ENCODE results near the gene GPI. TPM values are rescaled to one million over a fixed set of nuclear protein-coding genes. Genes with fewer than 3 reads are reported as not detected.

The GPI gene
- 100 to 1,000 TPM; 542 to 553 TPM for total RNA-seq

- peaks cover 47% of the 10 kb centered on the region for H3K4me1 Mint-ChIP-seq (ENCODE audit: low read depth)
- CTCF ChIA-PET: interaction anchor here (0.8 to 2.7 kb wide), 4 partner anchors 8 to 20 kb away, joined by 3 to 10 read pairs (median 3); no protein-coding TSS in a partner anchor
These were observed at the start of gene GPI for GRCh38 chr19:34364830-34365462. Gene GPI, plus strand, starts transcription at chr19:34365196. Its CDS starts 71 bp downstream, at chr19:34365267.

GRCh38 chr19:34316247-34316646 lies 48.7 kb upstream of the GPI start:
- no peak overlapping the region for H3K27ac Mint-ChIP-seq
- no peak overlapping the region for H3K4me3 Mint-ChIP-seq
- CTCF ChIA-PET: interaction anchor here (0.6 to 1.2 kb wide), 3 partner anchors 12 to 21 kb away, joined by 3 to 4 read pairs (median 3); no protein-coding TSS in a partner anchor
- intact Hi-C loops (cut with micrococcal nuclease): loop anchor here (5.0 kb wide), 1 partner anchor 94 kb away; no protein-coding TSS in a partner anchor
- H3K36me3 Mint-ChIP-seq (ENCODE audit: low read depth): peaks cover 8% of the 10 kb centered on the region
- no peaks in the 10 kb centered on the region for H3K9me3 Mint-ChIP-seq
- peaks cover 49% of the 10 kb centered on the region for H3K4me1 Mint-ChIP-seq (ENCODE audit: low read depth)
- DNase-seq: no peak
- H3K27me3 Mint-ChIP-seq (ENCODE audit: low read depth): no peaks in the 10 kb centered on the region

More at GRCh38 chr19:34364830-34365462, at the start of gene GPI:
- Mint-ChIP-seq H3K4me3 (peak within 1 kb of the TSS; percentile 94), H3K27ac (peak within 1 kb of the TSS; percentile 74), H3K9me3 (no peaks in the 10 kb centered on the region), H3K36me3 (ENCODE audit: low read depth) (peaks cover 32% of the 10 kb centered on the region), H3K27me3 (ENCODE audit: low read depth) (no peaks in the 10 kb centered on the region)
- DNase-seq: peak; percentile 67
- intact Hi-C loops (cut with micrococcal nuclease): loop anchor here (2.0 kb wide), 3 partner anchors 40 to 636 kb away; partner anchors contain the start of genes GRAMD1A, PDCD2L and UBA2

- no peak overlapping the region for H3K4me3 Mint-ChIP-seq
- DNase-seq: no peak
- peak overlapping the region; percentile 14 for H3K27ac Mint-ChIP-seq
- H3K27me3 Mint-ChIP-seq (ENCODE audit: low read depth): no peaks in the 10 kb centered on the region
- peaks cover 5% of the 10 kb centered on the region for H3K36me3 Mint-ChIP-seq (ENCODE audit: low read depth)
- H3K9me3 Mint-ChIP-seq: no peaks in the 10 kb centered on the region
- CTCF ChIA-PET: interaction anchor here (0.6 to 1.2 kb wide), 3 partner anchors 11 to 20 kb away, joined by 3 to 4 read pairs (median 3); no protein-coding TSS in a partner anchor
- intact Hi-C loops (cut with micrococcal nuclease): loop anchor here (5.0 kb wide), 1 partner anchor 95 kb away; no protein-coding TSS in a partner anchor
- H3K4me1 Mint-ChIP-seq (ENCODE audit: low read depth): peaks cover 48% of the 10 kb centered on the region
These were observed 48.2 kb upstream of the GPI start for GRCh38 chr19:34316741-34317301.

- H3K27ac Mint-ChIP-seq: peak overlapping the region; percentile 14
- intact Hi-C loops (cut with micrococcal nuclease): loop anchor here (5.0 kb wide), 1 partner anchor 95 kb away; no protein-coding TSS in a partner anchor
- peaks cover 46% of the 10 kb centered on the region for H3K4me1 Mint-ChIP-seq (ENCODE audit: low read depth)
- CTCF ChIA-PET: interaction anchor here (1.0 kb wide), 1 partner anchor 18 kb away, joined by 3 read pairs; no protein-coding TSS in a partner anchor
- H3K4me3 Mint-ChIP-seq: no peak overlapping the region
- H3K9me3 Mint-ChIP-seq: no peaks in the 10 kb centered on the region
- no peaks in the 10 kb centered on the region for H3K27me3 Mint-ChIP-seq (ENCODE audit: low read depth)
- H3K36me3 Mint-ChIP-seq (ENCODE audit: low read depth): peaks cover 5% of the 10 kb centered on the region
- peak; percentile 50 for DNase-seq
These were observed 47.6 kb upstream of the GPI start for GRCh38 chr19:34317311-34317927.

- H3K27ac Mint-ChIP-seq: no peak overlapping the region
- intact Hi-C loops (cut with micrococcal nuclease): loop anchor here (5.0 kb wide), 1 partner anchor 97 kb away; no protein-coding TSS in a partner anchor
- no peaks in the 10 kb centered on the region for H3K9me3 Mint-ChIP-seq
- H3K36me3 Mint-ChIP-seq (ENCODE audit: low read depth): peaks cover 12% of the 10 kb centered on the region
- H3K27me3 Mint-ChIP-seq (ENCODE audit: low read depth): no peaks in the 10 kb centered on the region
- CTCF ChIA-PET: interaction anchor here (0.6 to 1.2 kb wide), 2 partner anchors 12 to 100 kb away, joined by 4 read pairs; no protein-coding TSS in a partner anchor
- H3K4me1 Mint-ChIP-seq (ENCODE audit: low read depth): peaks cover 43% of the 10 kb centered on the region
- no peak for DNase-seq
- no peak overlapping the region for H3K4me3 Mint-ChIP-seq
These were observed 45.8 kb upstream of the GPI start for GRCh38 chr19:34319230-34319585.

- intact Hi-C loops (cut with micrococcal nuclease): loop anchor here (5.0 kb wide), 1 partner anchor 97 kb away; no protein-coding TSS in a partner anchor
- Mint-ChIP-seq H3K4me1 (ENCODE audit: low read depth) (peaks cover 42% of the 10 kb centered on the region), H3K9me3 (no peaks in the 10 kb centered on the region), H3K27ac (no peak overlapping the region), H3K4me3 (no peak overlapping the region), H3K36me3 (ENCODE audit: low read depth) (peaks cover 13% of the 10 kb centered on the region), H3K27me3 (ENCODE audit: low read depth) (no peaks in the 10 kb centered on the region)
- DNase-seq: no peak
- CTCF ChIA-PET: interaction anchor here (0.6 to 1.2 kb wide), 2 partner anchors 11 to 100 kb away, joined by 4 read pairs; no protein-coding TSS in a partner anchor
These were observed 45.2 kb upstream of the GPI start for GRCh38 chr19:34319785-34320184.

- H3K4me3 Mint-ChIP-seq: no peak overlapping the region
- CTCF ChIA-PET: interaction anchor here (0.6 to 0.7 kb wide), 2 partner anchors 14 to 86 kb away, joined by 3 read pairs; no protein-coding TSS in a partner anchor
- H3K27ac Mint-ChIP-seq: no peak overlapping the region
- H3K9me3 Mint-ChIP-seq: no peaks in the 10 kb centered on the region
- intact Hi-C loops (cut with micrococcal nuclease): no loop called here
- no peaks in the 10 kb centered on the region for H3K27me3 Mint-ChIP-seq (ENCODE audit: low read depth)
- DNase-seq: no peak
- peaks cover 39% of the 10 kb centered on the region for H3K4me1 Mint-ChIP-seq (ENCODE audit: low read depth)
- peaks cover 18% of the 10 kb centered on the region for H3K36me3 Mint-ChIP-seq (ENCODE audit: low read depth)
These were observed 44.7 kb upstream of the GPI start for GRCh38 chr19:34320277-34320676.

- Mint-ChIP-seq H3K36me3 (ENCODE audit: low read depth) (peaks cover 21% of the 10 kb centered on the region), H3K27ac (no peak overlapping the region), H3K4me1 (ENCODE audit: low read depth) (peaks cover 30% of the 10 kb centered on the region), H3K9me3 (no peaks in the 10 kb centered on the region), H3K4me3 (no peak overlapping the region), H3K27me3 (ENCODE audit: low read depth) (no peaks in the 10 kb centered on the region)
- no peak for DNase-seq
- intact Hi-C loops (cut with micrococcal nuclease): no loop called here
- CTCF ChIA-PET: interaction anchor here (0.6 kb wide), 1 partner anchor 18 kb away, joined by 3 read pairs; no protein-coding TSS in a partner anchor
These were observed 43.3 kb upstream of the GPI start for GRCh38 chr19:34321735-34322134.

GRCh38 chr19:34323433-34324204 lies 41.4 kb upstream of the GPI start:
- Mint-ChIP-seq H3K4me3 (no peak overlapping the region), H3K36me3 (ENCODE audit: low read depth) (peaks cover 28% of the 10 kb centered on the region), H3K4me1 (ENCODE audit: low read depth) (peaks cover 11% of the 10 kb centered on the region), H3K9me3 (no peaks in the 10 kb centered on the region), H3K27ac (no peak overlapping the region), H3K27me3 (ENCODE audit: low read depth) (no peaks in the 10 kb centered on the region)
- no peak for DNase-seq
- intact Hi-C loops (cut with micrococcal nuclease): no loop called here
- CTCF ChIA-PET: no interaction called here

GRCh38 chr19:34324320-34324719 lies 40.7 kb upstream of the GPI start:
- Mint-ChIP-seq H3K4me1 (ENCODE audit: low read depth) (peaks cover 6% of the 10 kb centered on the region), H3K4me3 (no peak overlapping the region), H3K9me3 (no peaks in the 10 kb centered on the region), H3K27ac (no peak overlapping the region), H3K36me3 (ENCODE audit: low read depth) (peaks cover 30% of the 10 kb centered on the region), H3K27me3 (ENCODE audit: low read depth) (no peaks in the 10 kb centered on the region)
- CTCF ChIA-PET: interaction anchor here (0.9 kb wide), 1 partner anchor 22 kb away, joined by 5 read pairs; no protein-coding TSS in a partner anchor
- intact Hi-C loops (cut with micrococcal nuclease): no loop called here
- no peak for DNase-seq

- intact Hi-C loops (cut with micrococcal nuclease): no loop called here
- CTCF ChIA-PET: no interaction called here
- H3K36me3 Mint-ChIP-seq (ENCODE audit: low read depth): peaks cover 30% of the 10 kb centered on the region
These were observed 39.8 kb upstream of the GPI start for GRCh38 chr19:34325181-34325580.

More at GRCh38 chr19:34325181-34325580, 39.8 kb upstream of the GPI start:
- Mint-ChIP-seq H3K9me3 (no peaks in the 10 kb centered on the region), H3K27me3 (ENCODE audit: low read depth) (no peaks in the 10 kb centered on the region), H3K4me1 (ENCODE audit: low read depth) (peaks cover 3% of the 10 kb centered on the region), H3K4me3 (no peak overlapping the region), H3K27ac (no peak overlapping the region)
- no peak for DNase-seq
